Endometrial microvascular endothelial cells (primary cell): Measurements from ENCODE around the gene LHX4. TPM values are rescaled to one million over a fixed set of nuclear protein-coding genes. Genes with fewer than 3 reads are reported as not detected.

Experiments
- in situ Hi-C: cut with HindIII; loops from 2 replicates; pipeline ENCODE4 v1.10.0; 2017; ENCODE audit warnings: low sequenced_read_pairs, low pct_unique_long_range_greater_than_20kb; ENCODE audit errors: inconsistent ontology term
- total RNA-seq: library from RNA; depleted of rRNA; stranded (reverse); fragments of >200 nt; gene quantifications from one replicate; pipeline ENCODE4 v1.2.3, GENCODE V29; 2015; ENCODE audit errors: inconsistent ontology term

Gene LHX4
- total RNA-seq, 1 donor from 2014 or later: not detected

- in situ Hi-C loops: no loop called here
Observed at GRCh38 chr1:180252638-180253536, 22.8 kb downstream of the LHX4 start.

GRCh38 chr1:180253585-180254495 is 23.8 kb downstream of the LHX4 start:
- in situ Hi-C loops: no loop called here

GRCh38 chr1:180254496-180254819 is 24.4 kb downstream of the LHX4 start:
- in situ Hi-C loops: no loop called here

GRCh38 chr1:180254854-180255253 is 24.8 kb downstream of the LHX4 start:
- in situ Hi-C loops: no loop called here

GRCh38 chr1:180255536-180256340 is 25.7 kb downstream of the LHX4 start:
- in situ Hi-C loops: no loop called here

- in situ Hi-C loops: no loop called here
Observed at GRCh38 chr1:180256341-180257027, 26.4 kb downstream of the LHX4 start.

GRCh38 chr1:180257028-180257386 is 26.9 kb downstream of the LHX4 start:
- in situ Hi-C loops: no loop called here

- in situ Hi-C loops: no loop called here
Observed at GRCh38 chr1:180257486-180257885, 27.4 kb downstream of the LHX4 start.

- in situ Hi-C loops: no loop called here
Observed at GRCh38 chr1:180258290-180258689, 28.2 kb downstream of the LHX4 start.

GRCh38 chr1:180258935-180259334 is 28.9 kb downstream of the LHX4 start:
- in situ Hi-C loops: no loop called here

- in situ Hi-C loops: no loop called here
Observed at GRCh38 chr1:180259431-180260338, 29.6 kb downstream of the LHX4 start.

GRCh38 chr1:180260541-180260940 is 30.5 kb downstream of the LHX4 start:
- in situ Hi-C loops: no loop called here

- in situ Hi-C loops: no loop called here
Observed at GRCh38 chr1:180261030-180261429, 31.0 kb downstream of the LHX4 start.

- in situ Hi-C loops: no loop called here
Observed at GRCh38 chr1:180261524-180262155, 31.6 kb downstream of the LHX4 start.

GRCh38 chr1:180262628-180263488 is 32.8 kb downstream of the LHX4 start:
- in situ Hi-C loops: no loop called here

GRCh38 chr1:180264595-180264994 is 34.5 kb downstream of the LHX4 start:
- in situ Hi-C loops: no loop called here
